SK-N-SH treated with all-trans-retinoic acid at 6 μM for 48 hours (cell line): Measurements from ENCODE around the gene CCNY.
"Not testable (repeated sequence)": the region's sequence is repeated elsewhere in the genome, so short reads cannot be mapped to it uniquely, and the experiment has no call there.

Experiments
- ARNTL ChIP-seq: fragments of 450-650 bp; formaldehyde crosslinking; IDR thresholded peaks from 2 replicates; pipeline ENCODE4 v1.5.0; 2020; ENCODE audit warnings: low read depth, mild to moderate bottlenecking, moderate library complexity, borderline replicate concordance
- CSDC2 ChIP-seq: fragments of 250-450 bp; sonication (Bioruptor Pico); IDR thresholded peaks from 2 replicates; pipeline ENCODE4 v1.5.0; 2020; ENCODE audit warnings: mild to moderate bottlenecking, moderate library complexity
- ESRRG ChIP-seq: fragments of 250-450 bp; sonication (Bioruptor Pico); IDR thresholded peaks from 2 replicates; pipeline ENCODE4 v1.6.1; 2021; ENCODE audit warnings: mild to moderate bottlenecking
- GLIS3 ChIP-seq: fragments of 250-450 bp; sonication (Bioruptor Pico); IDR thresholded peaks from 2 replicates; pipeline ENCODE4 v1.5.0; 2020; ENCODE audit warnings: mild to moderate bottlenecking, moderate library complexity
- RARB ChIP-seq: fragments of 250-450 bp; sonication (Bioruptor Pico); IDR thresholded peaks from 2 replicates; pipeline ENCODE4 v1.8.0; 2021; ENCODE audit warnings: mild to moderate bottlenecking, moderate library complexity
- ZFP3 ChIP-seq: fragments of 250-450 bp; sonication (Bioruptor Pico); IDR thresholded peaks from 2 replicates; pipeline ENCODE4 v1.5.0; 2020; ENCODE audit warnings: mild to moderate bottlenecking, moderate library complexity
- ZFP30 ChIP-seq: fragments of 450-650 bp; formaldehyde crosslinking; IDR thresholded peaks from 2 replicates; pipeline ENCODE4 v1.5.0; 2022; ENCODE audit warnings: mild to moderate bottlenecking, moderate library complexity
- ZNF70 ChIP-seq: fragments of 450-650 bp; formaldehyde crosslinking; IDR thresholded peaks from 2 replicates; pipeline ENCODE4 v1.5.0; 2020; ENCODE audit warnings: mild to moderate bottlenecking, moderate library complexity
- TF ChIP-seq, protein P1 (sequence below): fragments of 250-450 bp; sonication (Bioruptor Pico); IDR thresholded peaks from 2 replicates; pipeline ENCODE4 v1.5.1; 2021; ENCODE audit warnings: mild to moderate bottlenecking, moderate library complexity
- TF ChIP-seq, protein P2 (sequence below): fragments of 250-450 bp; sonication (Bioruptor Pico); IDR thresholded peaks from 2 replicates; pipeline ENCODE4 v1.8.0; 2020; ENCODE audit warnings: mild to moderate bottlenecking, moderate library complexity, borderline replicate concordance

DNA sequence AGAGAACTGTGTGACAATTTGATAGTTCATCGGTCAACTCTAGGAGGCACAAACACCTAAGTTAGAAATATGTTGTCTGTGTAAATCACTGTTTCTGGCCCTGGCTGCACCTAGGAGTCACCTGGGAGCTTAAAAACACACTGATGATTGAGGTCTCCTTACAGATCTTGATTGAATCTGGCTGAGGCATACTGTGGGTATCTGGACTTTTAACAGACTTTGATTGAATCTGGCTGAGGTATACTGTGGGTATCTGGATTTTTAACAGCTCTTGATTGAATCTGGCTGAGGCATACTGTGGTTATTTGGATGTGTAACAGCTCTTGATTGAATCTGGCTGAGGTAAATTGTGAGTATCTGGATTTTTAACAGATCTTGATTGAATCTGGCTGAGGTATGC lies 181.9 kb downstream of the CCNY start:
- TF ChIP-seq ZNF70 (CRISPR knock-in tag); ZFP3 (CRISPR knock-in tag); ARNTL (CRISPR knock-in tag); GLIS3; CSDC2 (CRISPR knock-in tag); ZFP30 (CRISPR knock-in tag); ESRRG (CRISPR knock-in tag); RARB (CRISPR knock-in tag): not testable (repeated sequence)
- TF ChIP-seq, protein P1, sequence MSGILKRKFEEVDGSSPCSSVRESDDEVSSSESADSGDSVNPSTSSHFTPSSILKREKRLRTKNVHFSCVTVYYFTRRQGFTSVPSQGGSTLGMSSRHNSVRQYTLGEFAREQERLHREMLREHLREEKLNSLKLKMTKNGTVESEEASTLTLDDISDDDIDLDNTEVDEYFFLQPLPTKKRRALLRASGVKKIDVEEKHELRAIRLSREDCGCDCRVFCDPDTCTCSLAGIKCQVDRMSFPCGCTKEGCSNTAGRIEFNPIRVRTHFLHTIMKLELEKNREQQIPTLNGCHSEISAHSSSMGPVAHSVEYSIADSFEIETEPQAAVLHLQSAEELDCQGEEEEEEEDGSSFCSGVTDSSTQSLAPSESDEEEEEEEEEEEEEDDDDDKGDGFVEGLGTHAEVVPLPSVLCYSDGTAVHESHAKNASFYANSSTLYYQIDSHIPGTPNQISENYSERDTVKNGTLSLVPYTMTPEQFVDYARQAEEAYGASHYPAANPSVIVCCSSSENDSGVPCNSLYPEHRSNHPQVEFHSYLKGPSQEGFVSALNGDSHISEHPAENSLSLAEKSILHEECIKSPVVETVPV = not testable (repeated sequence)
- TF ChIP-seq, protein P2, sequence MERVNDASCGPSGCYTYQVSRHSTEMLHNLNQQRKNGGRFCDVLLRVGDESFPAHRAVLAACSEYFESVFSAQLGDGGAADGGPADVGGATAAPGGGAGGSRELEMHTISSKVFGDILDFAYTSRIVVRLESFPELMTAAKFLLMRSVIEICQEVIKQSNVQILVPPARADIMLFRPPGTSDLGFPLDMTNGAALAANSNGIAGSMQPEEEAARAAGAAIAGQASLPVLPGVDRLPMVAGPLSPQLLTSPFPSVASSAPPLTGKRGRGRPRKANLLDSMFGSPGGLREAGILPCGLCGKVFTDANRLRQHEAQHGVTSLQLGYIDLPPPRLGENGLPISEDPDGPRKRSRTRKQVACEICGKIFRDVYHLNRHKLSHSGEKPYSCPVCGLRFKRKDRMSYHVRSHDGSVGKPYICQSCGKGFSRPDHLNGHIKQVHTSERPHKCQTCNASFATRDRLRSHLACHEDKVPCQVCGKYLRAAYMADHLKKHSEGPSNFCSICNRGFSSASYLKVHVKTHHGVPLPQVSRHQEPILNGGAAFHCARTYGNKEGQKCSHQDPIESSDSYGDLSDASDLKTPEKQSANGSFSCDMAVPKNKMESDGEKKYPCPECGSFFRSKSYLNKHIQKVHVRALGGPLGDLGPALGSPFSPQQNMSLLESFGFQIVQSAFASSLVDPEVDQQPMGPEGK (CRISPR knock-in tag) = not testable (repeated sequence)
